ENCODE data around the gene SLC35D1. TPM values are rescaled to one million over a fixed set of nuclear protein-coding genes. Genes with fewer than 3 reads are reported as not detected.

Gene SLC35D1
- total RNA-seq, 2 experiments from 2014 or later: 10.8 to 13.1 TPM

DNA sequence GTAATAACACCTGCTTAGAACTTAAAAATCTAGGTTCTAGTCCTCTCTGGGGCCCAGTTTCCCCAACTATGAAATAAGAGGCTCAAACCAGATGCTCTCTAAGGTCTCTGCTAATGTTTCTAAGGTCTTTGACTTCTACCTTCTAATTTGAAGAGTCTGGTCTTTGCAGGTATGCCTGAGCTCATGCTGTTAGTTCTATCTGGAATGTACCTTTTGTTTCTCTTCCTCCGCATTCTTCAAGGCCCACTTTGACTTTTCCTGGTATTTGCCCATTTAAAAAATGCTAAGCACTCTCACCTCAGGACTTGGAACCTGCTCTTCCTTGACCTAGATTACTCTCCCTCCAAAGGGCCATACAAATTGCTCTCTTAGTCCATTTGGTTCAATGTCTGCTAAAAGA lies 13.5 kb downstream of the SLC35D1 start:
- intact Hi-C loops (cut with micrococcal nuclease; ENCODE audit: unreplicated experiment): no loop called here
- no peaks in the 10 kb centered on the region for H3K9me3 ChIP-seq (ENCODE audit: low read length)
- CTCF ChIA-PET (ENCODE audit: unreplicated experiment): interaction anchor here (0.8 kb wide), 1 partner anchor 10 kb away, joined by 3 read pairs; no protein-coding TSS in a partner anchor
- no peaks in the 10 kb centered on the region for H3K9me2 ChIP-seq (ENCODE audit: insufficient read depth, low read length)
- peaks cover 11% of the 10 kb centered on the region for H3K4me1 ChIP-seq (ENCODE audit: insufficient read depth, low read length, poor library complexity, severe bottlenecking)
- TF ChIP-seq EZH2phosphoT487 (IDR thresholded peaks at IDR 0.05; ENCODE audit: borderline replicate concordance, low read depth, low read length) (no peak), CTCF (conservative IDR thresholded peaks at IDR 0.05; ENCODE audit: low read length) (no peak)
- H4K20me1 ChIP-seq (ENCODE audit: insufficient read depth, low read length): no peaks in the 10 kb centered on the region
- H2AFZ ChIP-seq (ENCODE audit: low read length): no peak overlapping the region
- POLR2A ChIA-PET: no interaction called here
- H3K79me2 ChIP-seq (ENCODE audit: insufficient read depth, low read depth, low read length): no peaks in the 10 kb centered on the region
- DNase-seq (ENCODE audit: low spot score): no peak
- no peak overlapping the region for H3K4me3 ChIP-seq (ENCODE audit: low read depth, low read length, poor library complexity, severe bottlenecking)
- no peak overlapping the region for H3K4me2 ChIP-seq (ENCODE audit: low read length)
- H3K27ac ChIP-seq (ENCODE audit: low read depth, low read length, poor library complexity, severe bottlenecking): no peak overlapping the region
- BruUV-seq (replicated peaks): no TSS peak
- peaks cover 99% of the 10 kb centered on the region for H3K36me3 ChIP-seq (ENCODE audit: insufficient read depth, low read length)

- H3K4me1 ChIP-seq (ENCODE audit: insufficient read depth, low read length, poor library complexity, severe bottlenecking): no peaks in the 10 kb centered on the region
- POLR2A ChIA-PET: interaction anchor here (0.7 to 1.0 kb wide), 3 partner anchors 15 to 269 kb away, joined by 3 to 4 read pairs (median 4); no protein-coding TSS in a partner anchor
- no peak overlapping the region for H3K4me2 ChIP-seq (ENCODE audit: low read length)
- no peaks in the 10 kb centered on the region for H4K20me1 ChIP-seq (ENCODE audit: insufficient read depth, low read length)
- H3K9me2 ChIP-seq (ENCODE audit: insufficient read depth, low read length): no peaks in the 10 kb centered on the region
- H3K36me3 ChIP-seq (ENCODE audit: insufficient read depth, low read length): peaks cover 79% of the 10 kb centered on the region
- no peak overlapping the region for H3K4me3 ChIP-seq (ENCODE audit: low read depth, low read length, poor library complexity, severe bottlenecking)
- no peaks in the 10 kb centered on the region for H3K79me2 ChIP-seq (ENCODE audit: insufficient read depth, low read depth, low read length)
- CTCF ChIA-PET (ENCODE audit: unreplicated experiment): interaction anchor here (0.8 kb wide), 1 partner anchor 14 kb away, joined by 3 read pairs; no protein-coding TSS in a partner anchor
- H2AFZ ChIP-seq (ENCODE audit: low read length): no peak overlapping the region
- peaks cover 8% of the 10 kb centered on the region; the same call in 1 of the 2 replicates for H3K9me3 ChIP-seq (ENCODE audit: low read length)
- BruUV-seq (replicated peaks): no TSS peak
- no peak for TF ChIP-seq CTCF (conservative IDR thresholded peaks at IDR 0.05; ENCODE audit: low read length)
- no peak for TF ChIP-seq EZH2phosphoT487 (IDR thresholded peaks at IDR 0.05; ENCODE audit: borderline replicate concordance, low read depth, low read length)
- no peak overlapping the region for H3K27ac ChIP-seq (ENCODE audit: low read depth, low read length, poor library complexity, severe bottlenecking)
- DNase-seq (ENCODE audit: low spot score): no peak
- intact Hi-C loops (cut with micrococcal nuclease; ENCODE audit: unreplicated experiment): no loop called here
These were observed 22.1 kb downstream of the SLC35D1 start for GRCh38 chr1:67031859-67032247.

GRCh38 chr1:67031121-67031858 lies 22.7 kb downstream of the SLC35D1 start:
- no peaks in the 10 kb centered on the region for H4K20me1 ChIP-seq (ENCODE audit: insufficient read depth, low read length)
- no peak overlapping the region for H3K4me3 ChIP-seq (ENCODE audit: low read depth, low read length, poor library complexity, severe bottlenecking)
- H3K36me3 ChIP-seq (ENCODE audit: insufficient read depth, low read length): peaks cover 78% of the 10 kb centered on the region
- H3K27ac ChIP-seq (ENCODE audit: low read depth, low read length, poor library complexity, severe bottlenecking): no peak overlapping the region
- H3K4me2 ChIP-seq (ENCODE audit: low read length): no peak overlapping the region
- BruUV-seq (replicated peaks): no TSS peak
- DNase-seq (ENCODE audit: low spot score): no peak
- TF ChIP-seq CTCF (conservative IDR thresholded peaks at IDR 0.05; ENCODE audit: low read length) (no peak), EZH2phosphoT487 (IDR thresholded peaks at IDR 0.05; ENCODE audit: borderline replicate concordance, low read depth, low read length) (no peak)
- H3K9me3 ChIP-seq (ENCODE audit: low read length): peaks cover 8% of the 10 kb centered on the region; the same call in 1 of the 2 replicates
- no peak overlapping the region for H2AFZ ChIP-seq (ENCODE audit: low read length)
- ChIA-PET POLR2A (interaction anchor here (0.9 to 1.0 kb wide), 2 partner anchors 15 to 19 kb away, joined by 4 read pairs; no protein-coding TSS in a partner anchor), CTCF (ENCODE audit: unreplicated experiment) (no interaction called here)
- H3K4me1 ChIP-seq (ENCODE audit: insufficient read depth, low read length, poor library complexity, severe bottlenecking): no peaks in the 10 kb centered on the region
- intact Hi-C loops (cut with micrococcal nuclease; ENCODE audit: unreplicated experiment): no loop called here
- H3K79me2 ChIP-seq (ENCODE audit: insufficient read depth, low read depth, low read length): no peaks in the 10 kb centered on the region
- no peaks in the 10 kb centered on the region for H3K9me2 ChIP-seq (ENCODE audit: insufficient read depth, low read length)
